Bone marrow (tissue), 2 donors: ENCODE results near the gene TNFRSF25.
"Not testable (repeated sequence)": the region's sequence is repeated elsewhere in the genome, so short reads cannot be mapped to it uniquely, and the experiment has no call there.

Experiments
- DNase-seq, 2 donors: peaks; one replicate each; lab custom pipeline; 2025; lab: John Stamatoyannopoulos, UW

The TNFRSF25 gene

GRCh38 chr1:6502000-6502891 lies 36.3 kb upstream of the TNFRSF25 start:
- no peak for DNase-seq

- DNase-seq = no peak
Measured at GRCh38 chr1:6501279-6501813, 35.4 kb upstream of the TNFRSF25 start.

GRCh38 chr1:6500544-6501278 lies 34.7 kb upstream of the TNFRSF25 start:
- no peak for DNase-seq

GRCh38 chr1:6499296-6499695 lies 33.3 kb upstream of the TNFRSF25 start:
- DNase-seq = no peak

- no peak for DNase-seq
Measured at GRCh38 chr1:6498576-6499111, 32.7 kb upstream of the TNFRSF25 start.

- no peak for DNase-seq
Measured at GRCh38 chr1:6497867-6498575, 32.0 kb upstream of the TNFRSF25 start.

GRCh38 chr1:6497215-6497866 lies 31.4 kb upstream of the TNFRSF25 start:
- DNase-seq = no peak

GRCh38 chr1:6496890-6497214 lies 30.9 kb upstream of the TNFRSF25 start:
- no peak for DNase-seq

GRCh38 chr1:6496365-6496721 lies 30.4 kb upstream of the TNFRSF25 start:
- no peak for DNase-seq

- DNase-seq = no peak
Measured at GRCh38 chr1:6495540-6496364, 29.8 kb upstream of the TNFRSF25 start.

GRCh38 chr1:6495041-6495441 lies 29.1 kb upstream of the TNFRSF25 start:
- no peak for DNase-seq

- DNase-seq = no peak
Measured at GRCh38 chr1:6494627-6495026, 28.7 kb upstream of the TNFRSF25 start.

- DNase-seq = not testable (repeated sequence)
Measured at GRCh38 chr1:6493834-6494223, 27.9 kb upstream of the TNFRSF25 start.

GRCh38 chr1:6491966-6492365 lies 26.0 kb upstream of the TNFRSF25 start:
- no peak for DNase-seq

GRCh38 chr1:6491480-6491962 lies 25.5 kb upstream of the TNFRSF25 start, which contains the start of gene PLEKHG5:
Gene PLEKHG5, minus strand, starts transcription at chr1:6491667. Its CDS starts 14,096 bp downstream, at chr1:6477571.
- no peak for DNase-seq

- DNase-seq = no peak
Measured at GRCh38 chr1:6491081-6491449, 25.1 kb upstream of the TNFRSF25 start.

GRCh38 chr1:6490181-6491080 lies 24.5 kb upstream of the TNFRSF25 start:
- DNase-seq = no peak

- DNase-seq = peak; percentile 8 to 44
Measured at GRCh38 chr1:6489799-6490180, 23.8 kb upstream of the TNFRSF25 start.

- no peak for DNase-seq
Measured at GRCh38 chr1:6489383-6489765, 23.4 kb upstream of the TNFRSF25 start.
